ENCODE measurements around the gene SP110.

Gene SP110

DNA sequence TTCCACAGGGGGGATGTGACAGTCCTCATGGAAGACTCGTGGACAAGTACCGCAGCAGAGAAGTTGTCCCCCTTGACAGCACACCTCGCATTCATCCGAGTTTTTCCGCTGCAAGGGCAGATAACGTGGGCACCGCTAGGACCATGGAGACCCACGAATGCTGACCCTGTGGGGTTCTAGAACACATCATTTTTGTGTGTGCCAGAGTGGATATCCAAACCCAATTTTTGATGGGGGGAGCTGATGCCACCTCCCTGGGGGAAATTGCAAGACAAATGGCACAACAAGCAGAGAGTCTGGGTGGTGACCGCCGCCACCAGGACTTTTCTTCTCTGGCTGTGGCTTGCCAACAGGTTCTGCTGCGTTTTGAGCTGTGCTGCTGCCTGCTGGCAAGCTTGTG is 46.9 kb downstream of the SP110 start:
- in situ Hi-C loops (cut with HindIII; ENCODE audit: low sequenced_read_pairs), result no loop called here

GRCh38 chr2:230172156-230172555 is 47.6 kb downstream of the SP110 start:
- in situ Hi-C loops (cut with HindIII; ENCODE audit: low sequenced_read_pairs), result no loop called here

DNA sequence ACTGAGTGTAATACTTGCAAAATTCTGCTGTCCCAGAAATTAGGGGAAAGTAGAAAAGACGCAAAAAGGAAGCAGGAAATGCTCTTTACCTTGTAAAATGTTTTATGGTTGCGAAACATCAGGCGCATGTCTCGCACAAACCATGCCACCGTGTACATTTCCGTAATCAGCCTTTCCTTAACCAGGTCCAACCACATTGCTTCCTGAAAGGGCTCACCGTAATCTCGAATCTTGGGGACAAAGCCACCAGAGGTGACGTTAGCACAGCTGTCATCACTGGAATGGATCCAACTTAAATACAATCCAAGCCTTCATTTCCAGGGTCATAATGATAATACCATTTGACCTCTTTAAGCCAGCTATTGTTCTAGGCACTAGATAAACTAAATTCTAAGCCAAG is 49.3 kb downstream of the SP110 start:
- in situ Hi-C loops (cut with HindIII; ENCODE audit: low sequenced_read_pairs), result no loop called here

DNA sequence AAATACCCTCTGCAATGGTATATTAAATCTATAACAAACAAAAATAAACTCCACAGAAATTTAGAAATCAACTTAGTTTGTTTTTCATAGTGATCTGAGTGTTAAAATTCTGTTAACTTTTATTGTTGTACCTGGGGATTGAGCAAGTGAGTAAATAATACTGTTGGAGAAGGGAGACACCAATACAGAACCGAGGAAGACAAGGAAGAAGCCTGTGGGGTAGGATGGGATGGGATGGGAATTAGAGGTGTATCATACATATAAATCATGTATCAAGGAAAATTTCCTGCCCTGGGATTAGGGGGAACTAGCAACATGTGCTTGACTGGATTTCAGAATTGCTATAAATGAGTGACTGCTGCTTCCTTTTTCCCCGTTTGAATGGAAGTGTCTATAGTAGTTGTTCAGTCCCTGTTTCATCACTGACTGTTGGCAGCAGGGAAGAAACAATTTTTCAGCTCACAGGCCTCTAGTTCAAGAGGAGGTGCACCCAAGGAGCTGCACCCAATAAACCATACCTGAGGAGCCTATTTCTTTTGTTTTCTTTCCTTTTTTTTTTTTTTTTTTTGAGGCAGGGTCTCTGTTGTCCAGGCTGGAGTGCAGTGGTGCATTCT is 53.1 kb downstream of the SP110 start:
- in situ Hi-C loops (cut with HindIII; ENCODE audit: low sequenced_read_pairs), result no loop called here

GRCh38 chr2:230164139-230164538 is 55.6 kb downstream of the SP110 start:
- in situ Hi-C loops (cut with HindIII; ENCODE audit: low sequenced_read_pairs), result no loop called here

GRCh38 chr2:230162981-230163380 is 56.8 kb downstream of the SP110 start:
- in situ Hi-C loops (cut with HindIII; ENCODE audit: low sequenced_read_pairs), result no loop called here

- in situ Hi-C loops (cut with HindIII; ENCODE audit: low sequenced_read_pairs), result no loop called here
Measured at GRCh38 chr2:230161184-230161583, 58.6 kb downstream of the SP110 start.

- in situ Hi-C loops (cut with HindIII; ENCODE audit: low sequenced_read_pairs), result no loop called here
Measured at GRCh38 chr2:230160112-230160660, 59.6 kb downstream of the SP110 start.

DNA sequence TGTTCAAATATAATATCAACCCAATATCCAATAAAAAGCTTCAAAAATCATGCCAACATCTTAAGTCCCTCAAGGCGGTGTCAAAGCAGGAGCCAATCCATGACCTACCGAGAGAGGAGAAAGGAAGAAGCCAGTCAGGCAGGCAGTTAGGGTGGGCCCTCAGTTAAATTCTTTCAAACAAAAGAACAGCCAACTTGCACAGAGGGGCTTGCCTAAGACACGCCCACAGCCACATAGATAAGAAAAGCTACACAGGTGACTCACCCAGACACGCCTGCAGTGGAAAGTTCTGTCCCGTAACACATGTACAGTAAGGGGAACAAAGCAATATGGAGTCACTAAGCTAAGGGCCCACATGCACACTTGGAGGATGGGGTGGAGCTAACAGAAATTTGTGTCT is 61.3 kb downstream of the SP110 start:
- in situ Hi-C loops (cut with HindIII; ENCODE audit: low sequenced_read_pairs), result no loop called here

DNA sequence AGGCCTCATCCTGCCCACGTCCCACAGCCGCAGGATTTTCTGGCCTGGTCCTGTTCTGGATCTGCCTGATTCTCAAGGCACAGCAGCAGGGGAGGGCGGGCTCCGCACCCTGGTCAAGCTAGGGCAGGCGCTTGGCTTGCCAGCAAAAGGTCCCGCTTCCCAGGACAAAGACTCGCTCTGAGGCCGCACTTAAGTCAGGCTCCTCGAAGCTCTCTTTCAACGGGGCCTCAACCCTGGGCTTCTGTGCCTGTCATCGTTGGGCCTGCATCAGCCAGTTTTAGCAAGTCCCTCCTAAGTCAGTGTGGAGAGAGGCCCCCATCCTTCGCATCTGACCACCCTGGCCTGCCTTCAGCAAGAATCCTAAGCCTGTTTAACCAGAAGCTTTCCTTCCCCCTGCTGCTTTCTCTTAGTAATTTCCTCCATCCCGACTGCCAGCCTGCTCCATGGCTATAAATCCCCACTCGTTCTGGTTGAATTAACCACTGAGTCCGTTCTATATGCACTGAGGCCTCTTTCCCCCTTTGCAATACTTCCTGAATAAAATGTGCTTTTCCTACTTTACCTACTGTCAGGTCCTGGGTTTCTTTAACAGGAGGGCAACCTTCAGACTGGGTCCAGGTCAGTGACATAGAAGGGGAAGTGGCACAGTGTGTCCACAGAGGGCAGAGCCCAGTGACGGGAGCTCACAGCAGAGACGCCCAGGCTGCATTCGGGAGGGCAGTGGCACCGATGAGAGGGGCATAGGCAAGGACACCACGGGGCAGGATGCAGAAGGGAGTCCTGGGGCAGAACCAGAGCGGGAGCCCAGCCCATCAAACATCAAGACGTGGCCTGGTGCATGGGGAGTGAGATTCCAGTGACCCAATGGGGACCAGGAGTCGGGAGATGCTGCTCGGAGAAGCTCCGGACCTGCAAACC is 62.7 kb downstream of the SP110 start:
- in situ Hi-C loops (cut with HindIII; ENCODE audit: low sequenced_read_pairs), result no loop called here

- in situ Hi-C loops (cut with HindIII; ENCODE audit: low sequenced_read_pairs), result no loop called here
Measured at GRCh38 chr2:230155359-230155758, 64.4 kb downstream of the SP110 start.

GRCh38 chr2:230153390-230153976 is 66.3 kb downstream of the SP110 start:
- in situ Hi-C loops (cut with HindIII; ENCODE audit: low sequenced_read_pairs), result no loop called here

- in situ Hi-C loops (cut with HindIII; ENCODE audit: low sequenced_read_pairs), result no loop called here
Measured at GRCh38 chr2:230152334-230152733, 67.5 kb downstream of the SP110 start.

- in situ Hi-C loops (cut with HindIII; ENCODE audit: low sequenced_read_pairs), result no loop called here
Measured at GRCh38 chr2:230144355-230144754, 75.4 kb downstream of the SP110 start.

DNA sequence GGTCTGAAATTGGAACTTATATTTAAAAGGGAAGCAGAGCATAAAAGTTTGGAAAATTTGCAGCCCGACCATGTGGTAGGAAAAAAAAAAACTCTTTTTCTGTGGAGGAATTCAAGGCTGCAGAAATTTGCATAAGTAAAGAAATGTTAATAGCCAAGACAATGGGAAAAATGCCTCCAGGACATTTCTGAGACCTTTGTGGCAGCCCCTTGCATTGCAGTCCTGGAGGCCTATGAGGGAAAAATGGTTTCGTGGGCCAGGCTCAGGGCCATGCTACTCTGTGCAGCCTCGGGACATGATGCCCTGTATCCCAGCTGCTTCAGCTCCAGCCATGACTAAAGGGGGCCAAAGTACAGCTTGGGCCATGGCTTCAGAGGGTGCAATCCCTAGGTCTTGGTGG is 79.1 kb downstream of the SP110 start:
- in situ Hi-C loops (cut with HindIII; ENCODE audit: low sequenced_read_pairs), result no loop called here

- in situ Hi-C loops (cut with HindIII; ENCODE audit: low sequenced_read_pairs), result no loop called here
Measured at GRCh38 chr2:230137902-230138539, 81.8 kb downstream of the SP110 start.

DNA sequence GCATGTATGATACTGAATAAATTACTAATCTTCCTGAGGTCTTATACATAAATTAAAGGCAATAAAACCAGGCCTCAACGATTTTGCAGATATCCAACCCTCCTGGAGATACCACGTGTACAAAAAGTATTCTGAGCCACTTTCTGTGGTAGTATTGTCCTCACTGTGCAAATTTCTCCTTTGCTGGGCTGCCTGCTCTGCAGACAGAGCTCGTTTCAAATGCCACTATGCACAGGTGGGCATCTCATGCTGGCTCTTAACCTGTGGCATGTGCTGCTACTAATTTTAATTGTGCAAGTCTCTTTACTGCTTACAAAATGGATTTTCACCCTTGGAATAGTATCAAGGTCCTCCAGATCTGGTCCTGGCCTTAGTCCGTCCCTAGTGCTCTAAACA is 84.7 kb downstream of the SP110 start:
- in situ Hi-C loops (cut with HindIII; ENCODE audit: low sequenced_read_pairs), result no loop called here

- in situ Hi-C loops (cut with HindIII; ENCODE audit: low sequenced_read_pairs), result no loop called here
Measured at GRCh38 chr2:230134496-230135129, 85.2 kb downstream of the SP110 start.

DNA sequence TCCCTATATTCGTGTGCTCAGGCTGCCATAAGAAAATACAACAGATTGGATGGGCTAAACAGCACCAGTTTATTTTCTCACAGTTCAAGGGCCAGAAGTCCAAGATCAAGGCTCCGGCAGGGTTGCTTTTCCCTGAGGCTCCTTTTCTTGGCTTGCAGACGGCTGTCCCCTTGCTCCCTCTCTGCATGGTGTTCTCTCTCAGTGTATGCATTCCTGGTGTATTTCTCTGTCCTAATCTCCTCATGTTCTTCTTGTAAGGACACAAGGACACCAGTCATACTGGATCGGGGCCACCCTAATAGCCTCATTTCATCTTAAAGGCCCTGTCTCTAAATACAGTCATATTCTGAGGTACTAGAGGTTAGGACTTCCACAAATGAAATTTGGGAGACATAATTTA is 88.4 kb downstream of the SP110 start:
- in situ Hi-C loops (cut with HindIII; ENCODE audit: low sequenced_read_pairs), result no loop called here

DNA sequence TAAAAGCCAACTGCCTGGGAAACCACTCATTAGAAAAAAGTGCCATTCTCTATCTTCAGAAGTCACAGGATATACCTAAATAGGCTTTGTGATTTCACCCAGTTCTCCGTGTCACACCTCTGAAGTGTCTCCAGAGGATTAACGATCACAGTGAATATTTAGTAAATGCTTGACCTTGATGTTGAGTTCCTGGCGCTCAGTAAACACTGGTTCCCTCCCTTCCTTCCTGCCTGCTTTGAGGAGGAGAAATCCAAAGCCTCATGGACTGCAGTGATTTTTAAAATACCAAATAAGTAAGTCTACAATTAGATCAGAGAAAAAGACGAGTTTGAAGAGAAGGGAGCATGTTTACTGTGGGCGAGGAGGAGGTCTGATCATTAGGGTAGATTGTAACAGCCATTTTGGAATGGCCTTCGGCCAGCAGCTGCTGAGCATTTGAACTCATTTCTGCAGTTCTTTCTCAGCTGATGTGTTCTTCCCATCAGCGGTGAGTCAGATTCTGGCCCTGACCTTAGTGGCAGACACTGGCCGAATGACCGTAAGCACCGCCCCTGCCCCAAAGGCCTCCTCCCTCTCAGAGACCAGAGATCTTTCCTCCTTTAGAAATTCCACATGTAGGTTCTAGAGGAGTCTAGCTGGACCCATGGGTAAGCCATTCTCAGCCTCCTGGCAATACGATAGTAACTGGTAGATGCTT is 89.0 kb downstream of the SP110 start:
- in situ Hi-C loops (cut with HindIII; ENCODE audit: low sequenced_read_pairs), result no loop called here

Measured in endothelial cell of hepatic sinusoid (primary cell).